HepG2 (cell line): Measurements from ENCODE around the gene BATF. TPM values are rescaled to one million over a fixed set of nuclear protein-coding genes. Genes with fewer than 3 reads are reported as not detected.

Source experiments
- ATAC-seq: fragments of 200-7000 bp; cut with Tn5 transposase; 3 replicates; pipeline ENCODE4 v1.9.1; 2020; ENCODE audit warnings: mild to moderate bottlenecking, moderate library complexity
- BruUV-seq: library from RNA; stranded (reverse); fragments of 400-500 nt; replicated peaks from 2 replicates; lab custom pipeline; 2021; lab: Mats Ljungman, UMichigan
- CTCF ChIA-PET: fragments of 300-600 bp; formaldehyde crosslinking; extraction: SDS; loops from one replicate; lab custom pipeline; 2021; ENCODE audit warnings: low total read pairs, inconsistent platforms, low intra/inter-chr PET ratio; lab: Yijun Ruan, JAX
- POLR2A ChIA-PET: fragments of 350-600 bp; sonication (Branson Sonifier 250); formaldehyde crosslinking; loops from one replicate; lab custom pipeline; 2020; ENCODE audit warnings: antibody characterized with exemption, inconsistent platforms; lab: Yijun Ruan, JAX
- DNase-seq: peaks from one replicate; pipeline ENCODE4 v3.0.0-alpha.2; 2015; ENCODE audit warnings: low spot score
- FAIRE-seq: peaks from 3 replicates; lab custom pipeline; 2011; peaks lifted over from hg19 to GRCh38; lab: Jason Lieb, UNC
- H2AFZ ChIP-seq: one replicate; pipeline ENCODE4 v1.6.1; 2011; ENCODE audit warnings: low read length, inconsistent platforms
- H3K27ac ChIP-seq: fragments of 300-600 bp; 3 replicates; pipeline ENCODE4 v1.8.0; 2011; ENCODE audit warnings: mixed run types, mild to moderate bottlenecking, mixed read lengths, low read length, inconsistent platforms; ENCODE audit not compliant: insufficient read depth; ENCODE audit errors: extremely low read length
- H3K27me3 ChIP-seq, 2 experiments: fragments of 200-600 bp in 1 of 2; 2 replicates in 1 of 2; 3 replicates in 1 of 2; pipeline versions ENCODE4 v1.6.0 to v1.8.0; 2011; ENCODE audit warnings: low read length in 2 of 2, mild to moderate bottlenecking in 2 of 2, moderate library complexity in 2 of 2, inconsistent platforms in 1 of 2; ENCODE audit not compliant: insufficient read depth in 2 of 2, control insufficient read depth in 1 of 2
- H3K36me3 ChIP-seq, 2 experiments: fragments of 200-600 bp in 1 of 2; replicated peaks in 1 of 2; 2 replicates in 1 of 2; 3 replicates in 1 of 2; pipeline versions ENCODE4 v1.5.1 to v1.8.0; 2011; ENCODE audit warnings: low read length in 2 of 2, inconsistent platforms in 1 of 2; ENCODE audit not compliant: insufficient read depth in 2 of 2, control insufficient read depth in 1 of 2
- H3K4me1 ChIP-seq: 2 replicates; pipeline ENCODE4 v1.5.1; 2012; ENCODE audit warnings: low read length, inconsistent platforms; ENCODE audit not compliant: insufficient read depth
- H3K4me2 ChIP-seq: 2 replicates; pipeline ENCODE4 v1.6.0; 2011; ENCODE audit warnings: low read depth, low read length, inconsistent platforms
- H3K4me3 ChIP-seq, 3 experiments: fragments of 200-600 bp in 1 of 3; sonication (generic), shearing (Covaris generic) in 1 of 3; replicated peaks in 1 of 3; 2 replicates each; pipeline ENCODE4 v1.5.1; 2011 to 2016; ENCODE audit warnings: low read length in 3 of 3, inconsistent platforms in 2 of 3, low read depth in 2 of 3, mild to moderate bottlenecking in 2 of 3, control low read depth in 1 of 3, mixed read lengths in 1 of 3; ENCODE audit not compliant: insufficient read depth in 1 of 3
- H3K79me2 ChIP-seq: one replicate; pipeline ENCODE4 v1.6.1; 2011; ENCODE audit warnings: low read length, inconsistent platforms; ENCODE audit not compliant: insufficient read depth
- H3K9ac ChIP-seq: 2 replicates; pipeline ENCODE4 v1.6.0; 2011; ENCODE audit warnings: mild to moderate bottlenecking, low read depth, low read length, inconsistent platforms; ENCODE audit not compliant: insufficient read depth
- H3K9me3 ChIP-seq: 2 replicates; pipeline ENCODE4 v1.5.1; 2012; ENCODE audit warnings: mild to moderate bottlenecking, low read length
- H4K20me1 ChIP-seq: 2 replicates; pipeline ENCODE4 v1.6.0; 2011; ENCODE audit warnings: inconsistent platforms, mild to moderate bottlenecking, low read length, moderate library complexity; ENCODE audit not compliant: insufficient read depth
- AHR ChIP-seq: IDR thresholded peaks from 2 replicates; pipeline ENCODE4 v1.6.1; 2018; ENCODE audit warnings: missing genetic modification reagents, missing compliant biosample characterization
- GABPA ChIP-seq, 2 experiments: IDR thresholded peaks; 2 replicates each; pipeline ENCODE4 v1.6.1; 2011 to 2016; ENCODE audit warnings: low read depth in 2 of 2, low read length in 1 of 2, missing biosample characterization in 1 of 2, missing genetic modification characterization in 1 of 2
- MAFG ChIP-seq: sonication (generic); formaldehyde crosslinking; IDR thresholded peaks from 2 replicates; pipeline ENCODE4 v1.5.1; 2020; ENCODE audit warnings: mild to moderate bottlenecking, missing genetic modification reagents
- ZNF256 ChIP-seq: sonication (generic); formaldehyde crosslinking; conservative IDR thresholded peaks from 2 replicates; pipeline ENCODE4 v1.4.0; 2020; ENCODE audit warnings: missing genetic modification reagents
- ZNF484 ChIP-seq: sonication (generic); formaldehyde crosslinking; IDR thresholded peaks from 2 replicates; pipeline ENCODE4 v1.5.1; 2020; ENCODE audit warnings: mild to moderate bottlenecking, low read depth, missing genetic modification reagents, borderline replicate concordance
- ZNF546 ChIP-seq: sonication (generic); formaldehyde crosslinking; conservative IDR thresholded peaks from 2 replicates; pipeline ENCODE4 v1.8.1; 2023; ENCODE audit warnings: mild to moderate bottlenecking, missing genetic modification reagents
- ZNF746 ChIP-seq: sonication (generic); formaldehyde crosslinking; IDR thresholded peaks from 2 replicates; pipeline ENCODE4 v1.8.0; 2022; ENCODE audit warnings: mild to moderate bottlenecking, missing genetic modification reagents
- WGBS: methylation state at CpG from one replicate; pipeline ENCODE4 v1.1.6; 2017; ENCODE audit warnings: low lambda C conversion rate; 5-methylcytosine and 5-hydroxymethylcytosine counted together
- in situ Hi-C: cut with HindIII; loops from 2 replicates; pipeline ENCODE4 v1.10.0; 2017; ENCODE audit warnings: low pct_unique_long_range_greater_than_20kb; ENCODE audit not compliant: extremely low pct_ligation_motif_present
- intact Hi-C: fragments of 100-400 bp; cut with micrococcal nuclease; formaldehyde crosslinking; loops from one replicate; pipeline ENCODE4 v1.10.0; 2022; ENCODE audit not compliant: unreplicated experiment
- polyA plus RNA-seq, 8 experiments: library from polyadenylated mRNA; depleted of rRNA in 3 of 8; stranded (reverse) in 7 of 8; unstranded in 1 of 8; fragments of >200 nt; fragmentation: Illumina TruSeq in 4 of 8; extraction: Trizol in 4 of 8; gene quantifications; 2 replicates each; pipeline versions ENCODE4 v1.2.1 to v1.2.3, GENCODE V29; 2011 to 2016; ENCODE audit warnings: low read depth in 4 of 8, missing spikeins in 1 of 8, mixed read lengths in 1 of 8; ENCODE audit not compliant: insufficient read depth in 1 of 8
- total RNA-seq, 5 experiments: library from RNA; depleted of rRNA; stranded (reverse); fragments of >200 nt; fragmentation: Illumina TruSeq; extraction: Trizol; gene quantifications; 2 replicates each; pipeline ENCODE4 v1.2.3, GENCODE V29; 2016; ENCODE audit warnings: low read depth in 1 of 5
- TF ChIP-seq, protein P1 (sequence below): sonication (generic); formaldehyde crosslinking; IDR thresholded peaks from 2 replicates; pipeline ENCODE4 v1.4.0; 2020; ENCODE audit warnings: missing genetic modification reagents
- TF ChIP-seq, protein P2 (sequence below): sonication (generic); formaldehyde crosslinking; IDR thresholded peaks from 2 replicates; pipeline ENCODE4 v1.5.1; 2020; ENCODE audit warnings: mild to moderate bottlenecking, missing genetic modification reagents, borderline replicate concordance
- TF ChIP-seq, protein P3 (sequence below): sonication (generic); formaldehyde crosslinking; IDR thresholded peaks from 2 replicates; pipeline ENCODE4 v1.4.0; 2020; ENCODE audit warnings: missing genetic modification reagents; ENCODE audit errors: not compliant biosample characterization
- TF ChIP-seq, protein P4 (sequence below): sonication (generic); formaldehyde crosslinking; IDR thresholded peaks from 2 replicates; pipeline ENCODE4 v1.5.1; 2020; ENCODE audit warnings: missing genetic modification reagents, mild to moderate bottlenecking, borderline replicate concordance

The BATF gene
- total and polyA plus RNA-seq, 2 of the 13 experiments (the other 11 are each of a cell fraction or from before 2014, with no cell fraction given) = 0.22 to 0.37 TPM

DNA sequence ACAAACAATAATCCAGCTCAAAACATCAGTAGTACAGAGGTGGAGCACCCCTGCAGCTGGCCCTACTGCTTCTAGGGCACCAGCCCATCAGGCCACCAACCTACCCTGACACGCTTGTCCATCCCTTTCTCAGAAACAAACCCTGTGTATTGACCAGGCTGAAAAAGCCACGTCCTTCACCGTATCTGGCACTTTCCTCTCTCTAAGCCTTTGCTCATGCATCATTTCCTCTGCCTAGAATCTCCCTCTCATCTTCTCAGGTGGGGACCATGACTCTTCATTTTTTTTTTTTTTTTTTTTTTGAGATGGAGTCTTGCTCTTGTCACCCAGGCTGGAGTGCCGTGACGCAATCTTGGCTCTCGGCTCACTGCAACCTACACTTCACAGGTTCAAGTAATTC lies 30.9 kb downstream of the BATF start:
- no peak overlapping the region for H3K4me3 ChIP-seq
- H3K27ac ChIP-seq = no peak overlapping the region
- H3K4me1 ChIP-seq = peaks cover 6% of the 10 kb centered on the region
- no peaks in the 10 kb centered on the region for H3K79me2 ChIP-seq
- peaks cover 0 to 11% of the 10 kb centered on the region in 2 experiments; a peak in 1 of 5 replicates for H3K27me3 ChIP-seq
- no TSS peak for BruUV-seq
- FAIRE-seq (no peak), ATAC-seq (no peak), DNase-seq (no peak)
- POLR2A ChIA-PET = no interaction called here
- no peaks in the 10 kb centered on the region; the same call in 1 of the 2 replicates for H4K20me1 ChIP-seq
- H3K4me2 ChIP-seq = no peak overlapping the region
- 33% methylated on average over 5 of the region's 6 CpGs for WGBS
- CTCF ChIA-PET = no interaction called here
- H2AFZ ChIP-seq = no peak overlapping the region
- intact Hi-C loops (no loop called here), in situ Hi-C loops (no loop called here)
- no peaks in the 10 kb centered on the region; the same call in 1 of the 2 replicates for H3K9me3 ChIP-seq
- H3K9ac ChIP-seq = no peak overlapping the region
- H3K36me3 ChIP-seq = no peaks in the 10 kb centered on the region
- TF ChIP-seq, protein P1, sequence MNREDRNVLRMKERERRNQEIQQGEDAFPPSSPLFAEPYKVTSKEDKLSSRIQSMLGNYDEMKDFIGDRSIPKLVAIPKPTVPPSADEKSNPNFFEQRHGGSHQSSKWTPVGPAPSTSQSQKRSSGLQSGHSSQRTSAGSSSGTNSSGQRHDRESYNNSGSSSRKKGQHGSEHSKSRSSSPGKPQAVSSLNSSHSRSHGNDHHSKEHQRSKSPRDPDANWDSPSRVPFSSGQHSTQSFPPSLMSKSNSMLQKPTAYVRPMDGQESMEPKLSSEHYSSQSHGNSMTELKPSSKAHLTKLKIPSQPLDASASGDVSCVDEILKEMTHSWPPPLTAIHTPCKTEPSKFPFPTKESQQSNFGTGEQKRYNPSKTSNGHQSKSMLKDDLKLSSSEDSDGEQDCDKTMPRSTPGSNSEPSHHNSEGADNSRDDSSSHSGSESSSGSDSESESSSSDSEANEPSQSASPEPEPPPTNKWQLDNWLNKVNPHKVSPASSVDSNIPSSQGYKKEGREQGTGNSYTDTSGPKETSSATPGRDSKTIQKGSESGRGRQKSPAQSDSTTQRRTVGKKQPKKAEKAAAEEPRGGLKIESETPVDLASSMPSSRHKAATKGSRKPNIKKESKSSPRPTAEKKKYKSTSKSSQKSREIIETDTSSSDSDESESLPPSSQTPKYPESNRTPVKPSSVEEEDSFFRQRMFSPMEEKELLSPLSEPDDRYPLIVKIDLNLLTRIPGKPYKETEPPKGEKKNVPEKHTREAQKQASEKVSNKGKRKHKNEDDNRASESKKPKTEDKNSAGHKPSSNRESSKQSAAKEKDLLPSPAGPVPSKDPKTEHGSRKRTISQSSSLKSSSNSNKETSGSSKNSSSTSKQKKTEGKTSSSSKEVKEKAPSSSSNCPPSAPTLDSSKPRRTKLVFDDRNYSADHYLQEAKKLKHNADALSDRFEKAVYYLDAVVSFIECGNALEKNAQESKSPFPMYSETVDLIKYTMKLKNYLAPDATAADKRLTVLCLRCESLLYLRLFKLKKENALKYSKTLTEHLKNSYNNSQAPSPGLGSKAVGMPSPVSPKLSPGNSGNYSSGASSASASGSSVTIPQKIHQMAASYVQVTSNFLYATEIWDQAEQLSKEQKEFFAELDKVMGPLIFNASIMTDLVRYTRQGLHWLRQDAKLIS (CRISPR knock-in tag) = no peak
- TF ChIP-seq MAFG (no peak), ZNF546 (CRISPR knock-in tag) (no peak), ZNF256 (CRISPR knock-in tag) (no peak), GABPA (IDR thresholded peaks at IDR 0.05; ENCODE audit: low read depth, low read length) (no peak), GABPA (CRISPR knock-in tag; IDR thresholded peaks at IDR 0.05; ENCODE audit: low read depth) (no peak), ZNF746 (no peak), AHR (CRISPR knock-in tag) (no peak), ZNF484 (CRISPR knock-in tag) (no peak)
- TF ChIP-seq, protein P2, sequence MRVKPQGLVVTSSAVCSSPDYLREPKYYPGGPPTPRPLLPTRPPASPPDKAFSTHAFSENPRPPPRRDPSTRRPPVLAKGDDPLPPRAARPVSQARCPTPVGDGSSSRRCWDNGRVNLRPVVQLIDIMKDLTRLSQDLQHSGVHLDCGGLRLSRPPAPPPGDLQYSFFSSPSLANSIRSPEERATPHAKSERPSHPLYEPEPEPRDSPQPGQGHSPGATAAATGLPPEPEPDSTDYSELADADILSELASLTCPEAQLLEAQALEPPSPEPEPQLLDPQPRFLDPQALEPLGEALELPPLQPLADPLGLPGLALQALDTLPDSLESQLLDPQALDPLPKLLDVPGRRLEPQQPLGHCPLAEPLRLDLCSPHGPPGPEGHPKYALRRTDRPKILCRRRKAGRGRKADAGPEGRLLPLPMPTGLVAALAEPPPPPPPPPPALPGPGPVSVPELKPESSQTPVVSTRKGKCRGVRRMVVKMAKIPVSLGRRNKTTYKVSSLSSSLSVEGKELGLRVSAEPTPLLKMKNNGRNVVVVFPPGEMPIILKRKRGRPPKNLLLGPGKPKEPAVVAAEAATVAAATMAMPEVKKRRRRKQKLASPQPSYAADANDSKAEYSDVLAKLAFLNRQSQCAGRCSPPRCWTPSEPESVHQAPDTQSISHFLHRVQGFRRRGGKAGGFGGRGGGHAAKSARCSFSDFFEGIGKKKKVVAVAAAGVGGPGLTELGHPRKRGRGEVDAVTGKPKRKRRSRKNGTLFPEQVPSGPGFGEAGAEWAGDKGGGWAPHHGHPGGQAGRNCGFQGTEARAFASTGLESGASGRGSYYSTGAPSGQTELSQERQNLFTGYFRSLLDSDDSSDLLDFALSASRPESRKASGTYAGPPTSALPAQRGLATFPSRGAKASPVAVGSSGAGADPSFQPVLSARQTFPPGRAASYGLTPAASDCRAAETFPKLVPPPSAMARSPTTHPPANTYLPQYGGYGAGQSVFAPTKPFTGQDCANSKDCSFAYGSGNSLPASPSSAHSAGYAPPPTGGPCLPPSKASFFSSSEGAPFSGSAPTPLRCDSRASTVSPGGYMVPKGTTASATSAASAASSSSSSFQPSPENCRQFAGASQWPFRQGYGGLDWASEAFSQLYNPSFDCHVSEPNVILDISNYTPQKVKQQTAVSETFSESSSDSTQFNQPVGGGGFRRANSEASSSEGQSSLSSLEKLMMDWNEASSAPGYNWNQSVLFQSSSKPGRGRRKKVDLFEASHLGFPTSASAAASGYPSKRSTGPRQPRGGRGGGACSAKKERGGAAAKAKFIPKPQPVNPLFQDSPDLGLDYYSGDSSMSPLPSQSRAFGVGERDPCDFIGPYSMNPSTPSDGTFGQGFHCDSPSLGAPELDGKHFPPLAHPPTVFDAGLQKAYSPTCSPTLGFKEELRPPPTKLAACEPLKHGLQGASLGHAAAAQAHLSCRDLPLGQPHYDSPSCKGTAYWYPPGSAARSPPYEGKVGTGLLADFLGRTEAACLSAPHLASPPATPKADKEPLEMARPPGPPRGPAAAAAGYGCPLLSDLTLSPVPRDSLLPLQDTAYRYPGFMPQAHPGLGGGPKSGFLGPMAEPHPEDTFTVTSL = no peak
- TF ChIP-seq, protein P3, sequence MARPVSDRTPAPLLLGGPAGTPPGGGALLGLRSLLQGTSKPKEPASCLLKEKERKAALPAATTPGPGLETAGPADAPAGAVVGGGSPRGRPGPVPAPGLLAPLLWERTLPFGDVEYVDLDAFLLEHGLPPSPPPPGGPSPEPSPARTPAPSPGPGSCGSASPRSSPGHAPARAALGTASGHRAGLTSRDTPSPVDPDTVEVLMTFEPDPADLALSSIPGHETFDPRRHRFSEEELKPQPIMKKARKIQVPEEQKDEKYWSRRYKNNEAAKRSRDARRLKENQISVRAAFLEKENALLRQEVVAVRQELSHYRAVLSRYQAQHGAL (CRISPR knock-in tag) = no peak
- TF ChIP-seq, protein P4, sequence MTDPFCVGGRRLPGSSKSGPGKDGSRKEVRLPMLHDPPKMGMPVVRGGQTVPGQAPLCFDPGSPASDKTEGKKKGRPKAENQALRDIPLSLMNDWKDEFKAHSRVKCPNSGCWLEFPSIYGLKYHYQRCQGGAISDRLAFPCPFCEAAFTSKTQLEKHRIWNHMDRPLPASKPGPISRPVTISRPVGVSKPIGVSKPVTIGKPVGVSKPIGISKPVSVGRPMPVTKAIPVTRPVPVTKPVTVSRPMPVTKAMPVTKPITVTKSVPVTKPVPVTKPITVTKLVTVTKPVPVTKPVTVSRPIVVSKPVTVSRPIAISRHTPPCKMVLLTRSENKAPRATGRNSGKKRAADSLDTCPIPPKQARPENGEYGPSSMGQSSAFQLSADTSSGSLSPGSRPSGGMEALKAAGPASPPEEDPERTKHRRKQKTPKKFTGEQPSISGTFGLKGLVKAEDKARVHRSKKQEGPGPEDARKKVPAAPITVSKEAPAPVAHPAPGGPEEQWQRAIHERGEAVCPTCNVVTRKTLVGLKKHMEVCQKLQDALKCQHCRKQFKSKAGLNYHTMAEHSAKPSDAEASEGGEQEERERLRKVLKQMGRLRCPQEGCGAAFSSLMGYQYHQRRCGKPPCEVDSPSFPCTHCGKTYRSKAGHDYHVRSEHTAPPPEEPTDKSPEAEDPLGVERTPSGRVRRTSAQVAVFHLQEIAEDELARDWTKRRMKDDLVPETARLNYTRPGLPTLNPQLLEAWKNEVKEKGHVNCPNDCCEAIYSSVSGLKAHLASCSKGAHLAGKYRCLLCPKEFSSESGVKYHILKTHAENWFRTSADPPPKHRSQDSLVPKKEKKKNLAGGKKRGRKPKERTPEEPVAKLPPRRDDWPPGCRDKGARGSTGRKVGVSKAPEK = no peak
